ENCODE results near the gene LINC00237.

LINC00237 gene

DNA sequence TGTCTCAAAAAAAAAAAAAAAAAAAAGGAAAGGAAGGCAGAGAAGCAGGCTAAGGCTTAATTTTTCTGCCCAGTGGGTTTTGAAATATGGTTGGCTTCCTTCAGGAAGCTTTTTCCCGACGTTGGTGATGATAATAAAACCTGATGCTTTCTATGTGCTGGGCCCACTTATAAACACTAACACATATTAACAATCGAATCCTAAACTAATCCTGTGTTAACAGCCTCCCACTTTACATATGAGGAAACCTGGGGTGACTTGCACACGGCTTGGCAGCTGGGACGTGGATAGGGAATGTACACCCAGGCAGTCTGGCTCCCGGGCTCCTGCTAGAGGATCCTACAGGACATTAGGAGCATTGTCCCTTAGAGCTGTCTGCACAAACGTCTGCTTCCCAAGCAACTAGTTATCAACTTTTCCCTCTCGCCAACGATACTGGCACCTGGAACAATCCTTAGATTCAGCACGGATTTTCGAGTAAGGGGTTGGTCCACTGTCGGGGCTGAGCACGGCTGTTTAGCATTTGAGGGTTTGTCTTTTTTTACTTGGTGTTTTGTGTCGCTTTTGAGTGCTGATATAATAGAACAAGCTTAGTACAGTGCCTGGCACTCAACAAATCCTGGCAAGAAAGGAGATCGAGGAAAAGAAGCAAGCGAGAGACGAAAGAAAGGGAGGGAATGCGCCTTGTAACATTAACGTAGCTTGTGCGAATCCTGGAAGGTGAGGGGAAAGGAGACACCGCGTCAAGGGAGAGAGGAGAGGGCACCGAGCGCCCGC lies 19.1 kb upstream of the LINC00237 start:
- DNase-seq (ENCODE audit: low spot score), result peak; percentile 75

- no peak for DNase-seq (ENCODE audit: low spot score)
Observed at GRCh38 chr20:21124190-21124589, 18.0 kb upstream of the LINC00237 start.

DNA sequence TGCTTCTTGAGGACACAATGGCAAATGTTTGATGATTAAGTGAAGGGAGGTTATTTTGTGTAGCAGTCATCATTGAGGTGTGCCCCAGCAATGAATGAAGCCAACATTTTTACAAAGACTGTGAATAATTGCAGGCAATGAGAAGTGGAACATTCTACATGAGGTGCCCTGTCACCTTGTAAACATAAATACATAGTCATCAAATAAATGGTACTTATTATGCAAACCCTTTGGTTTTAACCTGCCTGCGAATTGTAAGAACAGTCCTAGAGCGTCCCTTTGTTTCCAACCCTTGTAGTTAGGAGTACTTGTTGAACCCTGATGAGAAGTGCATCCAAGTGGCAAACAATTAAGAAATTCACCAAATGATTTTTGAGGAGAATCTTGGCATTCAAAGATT lies 12.6 kb upstream of the LINC00237 start:
- DNase-seq (ENCODE audit: low spot score), result no peak

DNA sequence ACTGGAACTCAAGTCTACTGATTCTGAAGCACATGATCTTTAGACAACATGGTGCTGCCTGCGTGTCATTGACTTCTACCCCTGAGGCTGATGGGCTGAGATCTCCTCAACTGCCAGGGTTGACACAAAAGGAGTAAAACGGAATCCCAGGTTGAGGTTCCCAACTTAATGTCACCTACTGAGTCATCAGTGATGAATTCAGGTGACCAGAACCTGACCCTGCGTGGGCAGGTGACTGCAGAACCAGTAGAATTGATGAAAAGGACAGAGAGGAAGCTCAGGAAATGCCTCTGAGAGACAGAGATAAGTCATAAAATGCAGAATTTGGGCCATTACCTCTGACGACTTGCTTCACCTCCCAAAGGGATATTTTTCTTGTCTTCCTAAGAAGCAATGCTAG lies 12.0 kb upstream of the LINC00237 start:
- DNase-seq (ENCODE audit: low spot score), result no peak

DNA sequence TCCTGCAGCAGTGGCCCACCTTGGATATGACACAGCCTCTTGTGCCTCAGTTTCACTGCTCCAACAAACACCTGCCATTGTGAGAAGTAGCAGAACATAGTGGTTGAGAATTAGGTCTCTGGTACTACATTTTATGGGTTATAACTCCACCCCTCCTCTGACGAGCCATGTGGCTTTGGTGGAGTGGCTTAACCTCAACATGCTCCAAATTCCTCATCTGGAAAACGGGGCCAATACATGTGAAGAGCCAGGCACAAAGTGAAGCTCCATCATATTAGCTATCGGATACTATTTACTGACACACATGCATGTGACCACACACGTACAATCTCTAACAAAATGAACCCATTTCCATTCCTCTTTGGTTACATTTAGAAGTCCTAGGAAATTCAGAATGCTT lies 11.4 kb upstream of the LINC00237 start:
- DNase-seq (ENCODE audit: low spot score), result no peak

DNA sequence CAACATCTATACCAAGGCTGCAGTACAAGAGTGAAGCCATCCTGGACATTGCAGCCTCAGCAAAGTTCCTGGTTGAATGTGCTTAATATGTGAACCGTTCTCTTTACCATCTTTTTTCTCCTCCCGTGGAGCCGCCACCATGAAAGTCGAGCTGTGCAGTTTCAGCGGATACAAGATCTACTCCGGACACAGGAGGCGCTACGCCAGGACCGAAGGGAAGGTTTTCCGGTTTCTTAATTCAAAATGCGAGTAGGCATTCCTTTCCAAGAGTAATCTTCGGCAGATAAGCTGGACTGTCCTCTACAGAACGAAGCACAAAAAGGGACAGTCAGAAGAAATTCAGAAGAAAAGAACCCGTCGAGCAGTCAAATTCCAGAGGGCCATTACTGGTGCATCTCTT lies 8.4 kb upstream of the LINC00237 start:
- DNase-seq (ENCODE audit: low spot score), result no peak

- DNase-seq (ENCODE audit: low spot score), result no peak
Observed at GRCh38 chr20:21113697-21114096, 7.5 kb upstream of the LINC00237 start.

DNA sequence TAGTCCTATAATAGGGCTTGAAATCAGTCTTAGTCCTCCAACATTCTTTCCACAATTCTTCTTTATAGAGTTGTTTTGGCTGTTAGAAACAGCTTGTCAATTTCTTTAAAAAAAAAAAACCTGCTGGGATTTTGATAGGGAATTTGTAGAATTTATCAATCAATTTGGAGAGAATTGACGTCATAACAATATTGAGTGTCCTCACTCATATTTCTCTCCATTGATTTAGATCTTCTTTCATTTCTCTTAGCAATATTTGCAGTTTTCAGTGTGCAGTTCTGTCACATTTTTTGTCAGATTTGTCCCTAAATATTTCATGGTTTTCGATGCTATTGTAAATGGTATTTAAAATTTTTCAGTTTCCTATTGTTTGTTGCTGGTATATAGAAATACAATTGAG lies 5.3 kb upstream of the LINC00237 start:
- no peak for DNase-seq (ENCODE audit: low spot score)

- DNase-seq (ENCODE audit: low spot score), result no peak
Observed at GRCh38 chr20:21110811-21111210, 4.7 kb upstream of the LINC00237 start.

- DNase-seq (ENCODE audit: low spot score), result no peak
Observed at GRCh38 chr20:21109144-21109543, 3.0 kb upstream of the LINC00237 start.

- no peak for DNase-seq (ENCODE audit: low spot score)
Observed at GRCh38 chr20:21105429-21106170, 558 bp downstream of the LINC00237 start.

DNA sequence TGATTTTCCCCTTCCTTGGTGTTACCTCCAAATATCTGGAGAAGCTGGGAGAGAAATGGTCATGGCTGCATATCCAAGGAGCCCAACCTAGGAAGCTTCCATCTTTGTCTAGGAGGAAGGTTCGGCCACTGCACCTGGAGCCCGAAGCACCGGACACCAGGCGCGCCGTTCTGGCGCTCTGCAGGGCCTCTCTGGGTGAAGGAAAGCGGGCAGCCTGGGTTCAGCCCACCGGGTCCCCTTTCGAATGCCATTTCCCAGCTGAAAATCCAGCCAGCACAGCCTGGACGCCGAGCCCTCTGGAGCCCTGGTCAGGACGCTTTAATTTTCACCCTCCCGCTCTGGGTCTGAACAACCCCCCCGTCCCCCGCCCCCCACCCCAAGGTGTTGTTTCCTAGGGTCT lies 1.2 kb downstream of the LINC00237 start:
- DNase-seq (ENCODE audit: low spot score), result no peak

DNA sequence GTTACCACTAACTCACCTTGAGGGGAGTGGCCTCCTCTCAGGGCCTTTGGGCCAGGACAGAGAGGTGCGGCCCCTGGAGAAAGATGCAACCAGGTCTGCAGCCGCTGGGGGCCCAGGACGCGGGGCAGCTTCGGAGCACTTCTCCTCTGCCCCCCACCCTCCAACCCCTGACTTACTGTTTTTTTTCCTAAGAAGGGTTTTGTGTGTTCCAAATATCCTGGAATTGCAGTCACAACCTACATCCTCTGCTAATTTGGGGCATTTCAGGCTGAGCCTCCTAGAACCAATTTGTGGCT lies 1.7 kb downstream of the LINC00237 start:
- DNase-seq (ENCODE audit: low spot score), result no peak

- DNase-seq (ENCODE audit: low spot score), result no peak
Observed at GRCh38 chr20:21103582-21104465, 2.3 kb downstream of the LINC00237 start.

GRCh38 chr20:21102603-21103311 lies 3.4 kb downstream of the LINC00237 start:
- DNase-seq (ENCODE audit: low spot score), result peak; percentile 80

- DNase-seq (ENCODE audit: low spot score), result peak; percentile 76
Observed at GRCh38 chr20:21101932-21102575, 4.1 kb downstream of the LINC00237 start.

GRCh38 chr20:21101453-21101931 lies 4.7 kb downstream of the LINC00237 start:
- DNase-seq (ENCODE audit: low spot score), result no peak

GRCh38 chr20:21100578-21101452 lies 5.3 kb downstream of the LINC00237 start:
- peak; percentile 39 for DNase-seq (ENCODE audit: low spot score)

- peak; percentile 49 for DNase-seq (ENCODE audit: low spot score)
Observed at GRCh38 chr20:21099751-21100577, 6.2 kb downstream of the LINC00237 start.

All from globus pallidus (tissue), 1 donor.